Fibroblast of villous mesenchyme (primary cell): Measurements from ENCODE around the gene KIAA1958. TPM values are rescaled to one million over a fixed set of nuclear protein-coding genes. Genes with fewer than 3 reads are reported as not detected.

Source experiments
- DNase-seq: peaks from one replicate; pipeline ENCODE4 v3.0.0-alpha.2; 2010; ENCODE audit warnings: low read depth
- H3K4me3 ChIP-seq: 2 replicates; pipeline ENCODE4 v1.5.1; 2011; ENCODE audit warnings: low read depth, mild to moderate bottlenecking, low read length
- CTCF ChIP-seq: IDR thresholded peaks from 2 replicates; pipeline ENCODE4 v1.5.1; 2012; ENCODE audit warnings: low read depth, mild to moderate bottlenecking, low read length; ENCODE audit not compliant: insufficient read depth
- total RNA-seq: library from RNA; depleted of rRNA; stranded (reverse); fragments of >200 nt; gene quantifications from 2 replicates; pipeline ENCODE4 v1.2.3, GENCODE V29; 2012

KIAA1958 gene
- total RNA-seq, 1 donor = 1.7 TPM

GRCh38 chr9:112555844-112556482 is 69.3 kb downstream of the KIAA1958 start:
- no peak for TF ChIP-seq CTCF
- no peak for DNase-seq
- H3K4me3 ChIP-seq = no peak overlapping the region

GRCh38 chr9:112556497-112557442 is 70.1 kb downstream of the KIAA1958 start:
- H3K4me3 ChIP-seq = no peak overlapping the region
- no peak for TF ChIP-seq CTCF
- DNase-seq = peak; percentile 48

GRCh38 chr9:112558476-112558875 is 71.8 kb downstream of the KIAA1958 start:
- no peak overlapping the region for H3K4me3 ChIP-seq
- peak; percentile 12 for DNase-seq
- no peak for TF ChIP-seq CTCF

- DNase-seq = no peak
- TF ChIP-seq CTCF = no peak
- no peak overlapping the region for H3K4me3 ChIP-seq
These were observed 72.4 kb downstream of the KIAA1958 start for GRCh38 chr9:112558978-112559377.

- no peak overlapping the region for H3K4me3 ChIP-seq
- no peak for DNase-seq
- TF ChIP-seq CTCF = no peak
These were observed 73.2 kb downstream of the KIAA1958 start for GRCh38 chr9:112559629-112560413.

GRCh38 chr9:112562235-112562958 is 75.8 kb downstream of the KIAA1958 start:
- no peak for DNase-seq
- TF ChIP-seq CTCF = no peak

More at GRCh38 chr9:112562235-112562958, 75.8 kb downstream of the KIAA1958 start:
- H3K4me3 ChIP-seq = no peak overlapping the region
